GM18909 (cell line): ENCODE measurements around the gene COL21A1.
"Not testable (repeated sequence)": the region's sequence is repeated elsewhere in the genome, so short reads cannot be mapped to it uniquely, and the experiment has no call there.

ENCODE experiments used
- ATAC-seq: cut with Tn5 transposase; IDR thresholded peaks from one replicate; pipeline ENCODE4 v1.9.1; 2021; ENCODE audit warnings: mild to moderate bottlenecking; ENCODE audit not compliant: unreplicated experiment, poor library complexity

The COL21A1 gene

GRCh38 chr6:56025795-56026194, 221.6 kb downstream of the COL21A1 start:
- no peak for ATAC-seq

- no peak for ATAC-seq
Observed at GRCh38 chr6:56024931-56025330, 222.4 kb downstream of the COL21A1 start.

- ATAC-seq, result no peak
Observed at GRCh38 chr6:56023829-56024228, 223.6 kb downstream of the COL21A1 start.

DNA sequence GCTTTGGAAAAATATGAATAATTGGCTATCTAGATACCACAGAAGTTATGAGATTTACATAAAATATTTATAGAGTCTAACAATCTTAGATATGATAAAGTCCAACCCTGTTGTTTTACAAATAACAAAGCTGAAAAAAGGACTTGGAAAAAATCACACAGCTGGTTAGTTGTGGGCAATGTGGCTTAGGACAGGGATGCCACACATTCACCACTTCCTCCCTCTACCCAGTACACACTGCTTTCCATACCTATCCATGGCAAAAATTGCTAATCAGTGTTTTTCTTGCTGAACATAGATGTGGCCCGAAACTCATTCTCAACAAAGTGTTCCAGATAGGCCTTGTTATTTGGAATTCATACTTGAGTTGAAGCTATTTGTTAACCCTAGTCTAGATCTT, 224.7 kb downstream of the COL21A1 start:
- no peak for ATAC-seq

DNA sequence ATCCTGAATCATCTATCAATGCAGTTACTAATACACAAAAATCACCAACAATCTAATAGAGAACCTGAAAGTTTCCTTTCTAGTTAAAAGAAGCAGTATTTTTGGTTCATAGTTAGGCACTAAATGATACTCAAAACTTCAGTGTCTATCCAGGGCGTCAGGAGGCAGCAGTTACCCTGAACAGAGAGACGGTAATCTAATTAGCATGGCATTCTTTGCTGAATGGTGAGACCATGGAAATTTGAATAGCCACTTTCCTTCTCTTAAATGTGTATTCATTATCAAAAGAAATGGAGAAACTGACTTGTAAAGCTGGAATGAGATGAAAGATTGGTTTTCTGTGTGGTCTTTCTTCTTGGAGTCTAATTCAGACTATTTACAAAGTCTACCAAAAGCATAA, 225.4 kb downstream of the COL21A1 start:
- ATAC-seq, result no peak

DNA sequence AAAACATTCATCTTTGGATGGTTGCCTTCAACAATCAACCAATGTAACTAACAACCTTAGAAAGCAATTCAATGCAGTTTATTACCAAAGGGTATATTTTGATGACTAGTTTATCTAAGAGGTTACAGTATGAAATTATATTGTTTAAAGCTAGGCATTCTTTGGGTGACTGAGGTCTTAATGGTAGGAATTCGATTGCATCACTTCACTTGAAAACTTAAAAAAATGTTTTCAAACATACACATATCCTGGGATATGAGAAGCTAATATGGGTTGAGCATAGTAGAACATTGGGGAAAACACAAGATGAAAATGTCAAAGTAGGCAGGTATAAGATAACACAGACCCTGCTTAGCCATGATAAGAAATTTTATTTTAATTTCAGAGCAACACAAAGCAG, 227.4 kb downstream of the COL21A1 start:
- no peak for ATAC-seq

- no peak for ATAC-seq
Observed at GRCh38 chr6:56017198-56017597, 230.2 kb downstream of the COL21A1 start.

- ATAC-seq, result not testable (repeated sequence)
Observed at GRCh38 chr6:56014039-56014438, 233.3 kb downstream of the COL21A1 start.

- ATAC-seq, result no peak
Observed at GRCh38 chr6:56009636-56010035, 237.7 kb downstream of the COL21A1 start.
